Skin epidermis (tissue), 12 donors: ENCODE data around the gene CRY2.
"Not testable (repeated sequence)": the region's sequence is repeated elsewhere in the genome, so short reads cannot be mapped to it uniquely, and the experiment has no call there.

Source experiments
- H3K27ac ChIP-seq, 21 experiments: fragments of 200-600 bp; sonication (generic) in 11 of 21; one replicate each; pipeline ENCODE4 v1.5.0; 2020; ENCODE audit warnings: mild to moderate bottlenecking in 3 of 21, inconsistent platforms in 2 of 21, moderate library complexity in 2 of 21
- H3K4me3 ChIP-seq, 7 experiments: fragments of 200-600 bp; sonication (generic) in 2 of 7; one replicate each; pipeline ENCODE4 v1.5.0; 2020; ENCODE audit warnings: inconsistent platforms in 2 of 7, mild to moderate bottlenecking in 2 of 7, moderate library complexity in 1 of 7

Gene CRY2

GRCh38 chr11:45889966-45890365 lies 42.7 kb downstream of the CRY2 start:
- no peak overlapping the region for H3K27ac ChIP-seq

GRCh38 chr11:45890886-45891550 lies 43.7 kb downstream of the CRY2 start:
- no peak overlapping the region for H3K27ac ChIP-seq
- no peak overlapping the region for H3K4me3 ChIP-seq

More at GRCh38 chr11:45889966-45890365, 42.7 kb downstream of the CRY2 start:
- H3K4me3 ChIP-seq, result no peak overlapping the region

GRCh38 chr11:45892856-45893255 lies 45.6 kb downstream of the CRY2 start:
- H3K4me3 ChIP-seq, result no peak overlapping the region
- no peak overlapping the region for H3K27ac ChIP-seq

GRCh38 chr11:45894555-45895247 lies 47.4 kb downstream of the CRY2 start:
- Histone ChIP-seq H3K4me3 (no peak overlapping the region), H3K27ac (no peak overlapping the region)

GRCh38 chr11:45895553-45896259 lies 48.4 kb downstream of the CRY2 start:
- Histone ChIP-seq H3K27ac (no peak overlapping the region), H3K4me3 (no peak overlapping the region)

GRCh38 chr11:45896422-45896984 lies 49.2 kb downstream of the CRY2 start:
- H3K27ac ChIP-seq, result no peak overlapping the region
- no peak overlapping the region for H3K4me3 ChIP-seq

GRCh38 chr11:45897556-45897955 lies 50.3 kb downstream of the CRY2 start:
- H3K27ac ChIP-seq, result no peak overlapping the region
- no peak overlapping the region for H3K4me3 ChIP-seq

- Histone ChIP-seq H3K4me3 (peak overlapping the region in 1 of 7 experiments; percentile 46), H3K27ac (peak overlapping the region in 4 of 21 experiments; percentile 6 to 66 (median 58))
Measured at GRCh38 chr11:45899086-45899447, 51.8 kb downstream of the CRY2 start.

- H3K27ac ChIP-seq, result peak overlapping the region in 8 of 21 experiments; percentile 3 to 75 (median 61)
- H3K4me3 ChIP-seq, result peak overlapping the region; percentile 27 to 54 (median 44)
Measured at GRCh38 chr11:45899448-45900174, 52.3 kb downstream of the CRY2 start.

- Histone ChIP-seq H3K4me3 (peak overlapping the region; percentile 27 to 54 (median 44)), H3K27ac (peak overlapping the region in 2 of 21 experiments; percentile 6 to 75)
Measured at GRCh38 chr11:45900175-45900800, 53.0 kb downstream of the CRY2 start.

- peak overlapping the region in 3 of 7 experiments; percentile 44 to 54 (median 44) for H3K4me3 ChIP-seq
- H3K27ac ChIP-seq, result no peak overlapping the region
Measured at GRCh38 chr11:45900916-45901617, 53.8 kb downstream of the CRY2 start.

- Histone ChIP-seq H3K27ac (no peak overlapping the region), H3K4me3 (no peak overlapping the region)
Measured at GRCh38 chr11:45901626-45902025, 54.4 kb downstream of the CRY2 start.

- no peak overlapping the region for H3K4me3 ChIP-seq
- no peak overlapping the region for H3K27ac ChIP-seq
Measured at GRCh38 chr11:45902452-45903380, 55.4 kb downstream of the CRY2 start.

- H3K27ac ChIP-seq, result no peak overlapping the region
- no peak overlapping the region for H3K4me3 ChIP-seq
Measured at GRCh38 chr11:45904309-45904915, 57.1 kb downstream of the CRY2 start.

GRCh38 chr11:45905095-45905494 lies 57.8 kb downstream of the CRY2 start:
- no peak overlapping the region for H3K4me3 ChIP-seq
- no peak overlapping the region for H3K27ac ChIP-seq

- H3K27ac ChIP-seq, H3K4me3 ChIP-seq: not testable (repeated sequence)
Measured at GRCh38 chr11:45905576-45905975, 58.3 kb downstream of the CRY2 start.

GRCh38 chr11:45906096-45906682 lies 58.9 kb downstream of the CRY2 start:
- H3K4me3 ChIP-seq, result no peak overlapping the region
- no peak overlapping the region for H3K27ac ChIP-seq
